GM23338 (cell line): ENCODE measurements around the gene SCNN1B. TPM values are rescaled to one million over a fixed set of nuclear protein-coding genes. Genes with fewer than 3 reads are reported as not detected.

Experiments
- ATAC-seq: fragments of 200-7000 bp; cut with Tn5 transposase; 3 replicates; pipeline ENCODE4 v1.9.1; 2020
- DNase-seq: peaks from one replicate; pipeline ENCODE4 v3.0.0-alpha.2; 2015; ENCODE audit warnings: low spot score
- H2AFZ ChIP-seq: fragments of 200-600 bp; sonication (generic); 2 replicates; pipeline ENCODE4 v1.8.0; 2016; ENCODE audit warnings: antibody characterized with exemption, mild to moderate bottlenecking, moderate library complexity
- H3F3A ChIP-seq: fragments of 200-600 bp; sonication (generic); replicated peaks from 2 replicates; pipeline ENCODE4 v1.8.0; 2017; ENCODE audit warnings: antibody characterized with exemption, mixed run types, low read depth
- H3K27ac ChIP-seq: fragments of 200-600 bp; sonication (generic); 2 replicates; pipeline ENCODE4 v1.6.1; 2016; ENCODE audit warnings: low read depth
- H3K27me3 ChIP-seq: fragments of 200-600 bp; sonication (generic); 2 replicates; pipeline ENCODE4 v1.8.0; 2016; ENCODE audit warnings: mild to moderate bottlenecking, mixed run types, moderate library complexity; ENCODE audit not compliant: insufficient read depth
- H3K36me3 ChIP-seq: fragments of 200-600 bp; sonication (generic); 2 replicates; pipeline ENCODE4 v1.8.0; 2016; ENCODE audit warnings: mild to moderate bottlenecking; ENCODE audit not compliant: insufficient read depth
- H3K4me1 ChIP-seq: fragments of 200-600 bp; sonication (generic); 2 replicates; pipeline ENCODE4 v1.8.0; 2016; ENCODE audit warnings: mild to moderate bottlenecking, moderate library complexity; ENCODE audit not compliant: insufficient read depth
- H3K4me2 ChIP-seq: fragments of 200-600 bp; sonication (generic); 2 replicates; pipeline ENCODE4 v1.7.1; 2017; ENCODE audit warnings: mixed run types
- H3K4me3 ChIP-seq: fragments of 200-600 bp; sonication (generic); 2 replicates; pipeline ENCODE4 v1.6.1; 2016; ENCODE audit warnings: mixed run types
- H3K79me2 ChIP-seq: fragments of 200-600 bp; sonication (generic); replicated peaks from 2 replicates; pipeline ENCODE4 v1.8.0; 2017; ENCODE audit warnings: mild to moderate bottlenecking; ENCODE audit not compliant: insufficient read depth
- H3K9me2 ChIP-seq: fragments of 200-600 bp; sonication (generic); 2 replicates; pipeline ENCODE4 v1.8.0; 2017; ENCODE audit not compliant: insufficient read depth
- H4K20me1 ChIP-seq: fragments of 200-600 bp; sonication (generic); replicated peaks from 2 replicates; pipeline ENCODE4 v1.8.0; 2017; ENCODE audit warnings: mild to moderate bottlenecking; ENCODE audit not compliant: insufficient read depth
- H3K27ac Mint-ChIP-seq: 2 replicates; pipeline ENCODE4 v1.8.0; 2020; ENCODE audit warnings: inconsistent platforms, mild to moderate bottlenecking, moderate library complexity, mixed read lengths
- H3K27me3 Mint-ChIP-seq: 3 replicates; pipeline ENCODE4 v1.8.0; 2022; ENCODE audit warnings: low read depth, mild to moderate bottlenecking, moderate library complexity, mixed read lengths, inconsistent platforms; ENCODE audit not compliant: insufficient read depth, poor library complexity
- H3K36me3 Mint-ChIP-seq: 3 replicates; pipeline ENCODE4 v1.8.0; 2021; ENCODE audit warnings: low read depth, mild to moderate bottlenecking, inconsistent platforms, moderate library complexity, mixed read lengths
- H3K4me1 Mint-ChIP-seq: 3 replicates; pipeline ENCODE4 v1.8.0; 2020; ENCODE audit warnings: mild to moderate bottlenecking, inconsistent platforms, mixed read lengths
- H3K4me3 Mint-ChIP-seq: 3 replicates; pipeline ENCODE4 v1.8.0; 2021; ENCODE audit warnings: moderate library complexity, mild to moderate bottlenecking, inconsistent platforms, mixed read lengths
- H3K9me3 Mint-ChIP-seq: 3 replicates; pipeline ENCODE4 v1.8.0; 2020; ENCODE audit warnings: moderate library complexity, mild to moderate bottlenecking, inconsistent platforms, mixed read lengths
- CREB1 ChIP-seq: fragments of 250-450 bp; sonication (Bioruptor Pico); IDR thresholded peaks from 2 replicates; pipeline ENCODE4 v1.5.0; 2020; ENCODE audit warnings: low read depth, mild to moderate bottlenecking, moderate library complexity
- EZH2 ChIP-seq: fragments of 200-600 bp; sonication (generic); IDR thresholded peaks from one replicate; pipeline ENCODE4 v1.8.0; 2017; ENCODE audit warnings: antibody characterized with exemption, mild to moderate bottlenecking, low read depth; ENCODE audit not compliant: unreplicated experiment
- EZH2phosphoT487 ChIP-seq: fragments of 200-600 bp; sonication (generic); IDR thresholded peaks from one replicate; pipeline ENCODE4 v1.8.1; 2018; ENCODE audit warnings: antibody characterized with exemption; ENCODE audit not compliant: unreplicated experiment
- JUNB ChIP-seq: IDR thresholded peaks from one replicate; pipeline ENCODE4 v1.6.1; 2016; ENCODE audit warnings: antibody characterized with exemption; ENCODE audit not compliant: unreplicated experiment
- NANOG ChIP-seq: IDR thresholded peaks from 2 replicates; pipeline ENCODE4 v1.6.1; 2016; ENCODE audit warnings: antibody characterized with exemption, borderline replicate concordance
- POLR2AphosphoS5 ChIP-seq: IDR thresholded peaks from 2 replicates; pipeline ENCODE4 v1.6.1; 2016; ENCODE audit warnings: antibody characterized with exemption, low read depth
- REST ChIP-seq: IDR thresholded peaks from one replicate; pipeline ENCODE4 v1.6.1; 2018; ENCODE audit warnings: antibody characterized with exemption; ENCODE audit not compliant: unreplicated experiment
- STAT1 ChIP-seq: IDR thresholded peaks from one replicate; pipeline ENCODE4 v1.6.1; 2016; ENCODE audit warnings: antibody characterized with exemption; ENCODE audit not compliant: unreplicated experiment
- ZNF114 ChIP-seq: fragments of 250-450 bp; sonication (Bioruptor Pico); IDR thresholded peaks from 2 replicates; pipeline ENCODE4 v1.5.0; 2020; ENCODE audit warnings: mild to moderate bottlenecking, moderate library complexity
- ZNF331 ChIP-seq: fragments of 250-450 bp; sonication (Bioruptor Pico); IDR thresholded peaks from 2 replicates; pipeline ENCODE4 v1.5.0; 2020; ENCODE audit warnings: low read depth, mild to moderate bottlenecking, moderate library complexity
- polyA plus RNA-seq: library from polyadenylated mRNA; unstranded; fragments of >200 nt; fragmentation: Nextera tagmentation; extraction: Ambion mirVana; gene quantifications from 2 replicates; pipeline ENCODE4 v1.2.1, GENCODE V29; 2016
- total RNA-seq: library from RNA; depleted of rRNA; stranded (reverse); fragments of >200 nt; shearing (Covaris generic); gene quantifications from 2 replicates; pipeline ENCODE4 v1.2.3, GENCODE V29; 2014
- TF ChIP-seq, protein P1 (sequence below), 2 experiments: fragments of 200-600 bp in 1 of 2; sonication (generic) in 1 of 2; conservative IDR thresholded peaks; 2 replicates each; pipeline versions ENCODE4 v1.5.1 to v1.6.1; 2016 to 2017; ENCODE audit warnings: antibody characterized with exemption in 2 of 2, low read depth in 2 of 2, mild to moderate bottlenecking in 2 of 2, moderate library complexity in 1 of 2
- TF ChIP-seq, protein P2 (sequence below): IDR thresholded peaks from 2 replicates; pipeline ENCODE4 v1.6.1; 2016; ENCODE audit warnings: antibody characterized with exemption
- TF ChIP-seq, protein P3 (sequence below): fragments of 250-450 bp; sonication (Bioruptor Pico); IDR thresholded peaks from 2 replicates; pipeline ENCODE4 v1.5.0; 2020; ENCODE audit warnings: mild to moderate bottlenecking, moderate library complexity

The SCNN1B gene
- total and polyA plus RNA-seq, 2 experiments from 2014 or later = 0.78 to 1.1 TPM

- Histone ChIP-seq H4K20me1 (no peaks in the 10 kb centered on the region), H2AFZ (no peak overlapping the region), H3K36me3 (no peaks in the 10 kb centered on the region), H3K9me2 (no peaks in the 10 kb centered on the region), H3K4me2 (no peak overlapping the region), H3F3A (no peaks in the 10 kb centered on the region), H3K27ac (no peak overlapping the region), H3K4me3 (no peak overlapping the region), H3K27me3 (no peaks in the 10 kb centered on the region), H3K79me2 (no peaks in the 10 kb centered on the region), H3K4me1 (no peaks in the 10 kb centered on the region)
- DNase-seq (no peak), ATAC-seq (no peak)
- peaks cover 2% of the 10 kb centered on the region for H3K27me3 Mint-ChIP-seq
- H3K4me3 Mint-ChIP-seq = no peak overlapping the region
- no peak for TF ChIP-seq ZNF114 (CRISPR knock-in tag)
- TF ChIP-seq, protein P1, sequence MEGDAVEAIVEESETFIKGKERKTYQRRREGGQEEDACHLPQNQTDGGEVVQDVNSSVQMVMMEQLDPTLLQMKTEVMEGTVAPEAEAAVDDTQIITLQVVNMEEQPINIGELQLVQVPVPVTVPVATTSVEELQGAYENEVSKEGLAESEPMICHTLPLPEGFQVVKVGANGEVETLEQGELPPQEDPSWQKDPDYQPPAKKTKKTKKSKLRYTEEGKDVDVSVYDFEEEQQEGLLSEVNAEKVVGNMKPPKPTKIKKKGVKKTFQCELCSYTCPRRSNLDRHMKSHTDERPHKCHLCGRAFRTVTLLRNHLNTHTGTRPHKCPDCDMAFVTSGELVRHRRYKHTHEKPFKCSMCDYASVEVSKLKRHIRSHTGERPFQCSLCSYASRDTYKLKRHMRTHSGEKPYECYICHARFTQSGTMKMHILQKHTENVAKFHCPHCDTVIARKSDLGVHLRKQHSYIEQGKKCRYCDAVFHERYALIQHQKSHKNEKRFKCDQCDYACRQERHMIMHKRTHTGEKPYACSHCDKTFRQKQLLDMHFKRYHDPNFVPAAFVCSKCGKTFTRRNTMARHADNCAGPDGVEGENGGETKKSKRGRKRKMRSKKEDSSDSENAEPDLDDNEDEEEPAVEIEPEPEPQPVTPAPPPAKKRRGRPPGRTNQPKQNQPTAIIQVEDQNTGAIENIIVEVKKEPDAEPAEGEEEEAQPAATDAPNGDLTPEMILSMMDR (conservative IDR thresholded peaks at IDR 0.05; ENCODE audit: low read depth in 2 of 2) = no peak
- no peak for TF ChIP-seq POLR2AphosphoS5
- TF ChIP-seq NANOG = no peak
- TF ChIP-seq, protein P2, sequence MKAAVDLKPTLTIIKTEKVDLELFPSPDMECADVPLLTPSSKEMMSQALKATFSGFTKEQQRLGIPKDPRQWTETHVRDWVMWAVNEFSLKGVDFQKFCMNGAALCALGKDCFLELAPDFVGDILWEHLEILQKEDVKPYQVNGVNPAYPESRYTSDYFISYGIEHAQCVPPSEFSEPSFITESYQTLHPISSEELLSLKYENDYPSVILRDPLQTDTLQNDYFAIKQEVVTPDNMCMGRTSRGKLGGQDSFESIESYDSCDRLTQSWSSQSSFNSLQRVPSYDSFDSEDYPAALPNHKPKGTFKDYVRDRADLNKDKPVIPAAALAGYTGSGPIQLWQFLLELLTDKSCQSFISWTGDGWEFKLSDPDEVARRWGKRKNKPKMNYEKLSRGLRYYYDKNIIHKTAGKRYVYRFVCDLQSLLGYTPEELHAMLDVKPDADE = no peak
- no peak for TF ChIP-seq REST
- no peak for TF ChIP-seq CREB1 (CRISPR knock-in tag)
- TF ChIP-seq JUNB = no peak
- no peak for TF ChIP-seq STAT1
- TF ChIP-seq, protein P3, sequence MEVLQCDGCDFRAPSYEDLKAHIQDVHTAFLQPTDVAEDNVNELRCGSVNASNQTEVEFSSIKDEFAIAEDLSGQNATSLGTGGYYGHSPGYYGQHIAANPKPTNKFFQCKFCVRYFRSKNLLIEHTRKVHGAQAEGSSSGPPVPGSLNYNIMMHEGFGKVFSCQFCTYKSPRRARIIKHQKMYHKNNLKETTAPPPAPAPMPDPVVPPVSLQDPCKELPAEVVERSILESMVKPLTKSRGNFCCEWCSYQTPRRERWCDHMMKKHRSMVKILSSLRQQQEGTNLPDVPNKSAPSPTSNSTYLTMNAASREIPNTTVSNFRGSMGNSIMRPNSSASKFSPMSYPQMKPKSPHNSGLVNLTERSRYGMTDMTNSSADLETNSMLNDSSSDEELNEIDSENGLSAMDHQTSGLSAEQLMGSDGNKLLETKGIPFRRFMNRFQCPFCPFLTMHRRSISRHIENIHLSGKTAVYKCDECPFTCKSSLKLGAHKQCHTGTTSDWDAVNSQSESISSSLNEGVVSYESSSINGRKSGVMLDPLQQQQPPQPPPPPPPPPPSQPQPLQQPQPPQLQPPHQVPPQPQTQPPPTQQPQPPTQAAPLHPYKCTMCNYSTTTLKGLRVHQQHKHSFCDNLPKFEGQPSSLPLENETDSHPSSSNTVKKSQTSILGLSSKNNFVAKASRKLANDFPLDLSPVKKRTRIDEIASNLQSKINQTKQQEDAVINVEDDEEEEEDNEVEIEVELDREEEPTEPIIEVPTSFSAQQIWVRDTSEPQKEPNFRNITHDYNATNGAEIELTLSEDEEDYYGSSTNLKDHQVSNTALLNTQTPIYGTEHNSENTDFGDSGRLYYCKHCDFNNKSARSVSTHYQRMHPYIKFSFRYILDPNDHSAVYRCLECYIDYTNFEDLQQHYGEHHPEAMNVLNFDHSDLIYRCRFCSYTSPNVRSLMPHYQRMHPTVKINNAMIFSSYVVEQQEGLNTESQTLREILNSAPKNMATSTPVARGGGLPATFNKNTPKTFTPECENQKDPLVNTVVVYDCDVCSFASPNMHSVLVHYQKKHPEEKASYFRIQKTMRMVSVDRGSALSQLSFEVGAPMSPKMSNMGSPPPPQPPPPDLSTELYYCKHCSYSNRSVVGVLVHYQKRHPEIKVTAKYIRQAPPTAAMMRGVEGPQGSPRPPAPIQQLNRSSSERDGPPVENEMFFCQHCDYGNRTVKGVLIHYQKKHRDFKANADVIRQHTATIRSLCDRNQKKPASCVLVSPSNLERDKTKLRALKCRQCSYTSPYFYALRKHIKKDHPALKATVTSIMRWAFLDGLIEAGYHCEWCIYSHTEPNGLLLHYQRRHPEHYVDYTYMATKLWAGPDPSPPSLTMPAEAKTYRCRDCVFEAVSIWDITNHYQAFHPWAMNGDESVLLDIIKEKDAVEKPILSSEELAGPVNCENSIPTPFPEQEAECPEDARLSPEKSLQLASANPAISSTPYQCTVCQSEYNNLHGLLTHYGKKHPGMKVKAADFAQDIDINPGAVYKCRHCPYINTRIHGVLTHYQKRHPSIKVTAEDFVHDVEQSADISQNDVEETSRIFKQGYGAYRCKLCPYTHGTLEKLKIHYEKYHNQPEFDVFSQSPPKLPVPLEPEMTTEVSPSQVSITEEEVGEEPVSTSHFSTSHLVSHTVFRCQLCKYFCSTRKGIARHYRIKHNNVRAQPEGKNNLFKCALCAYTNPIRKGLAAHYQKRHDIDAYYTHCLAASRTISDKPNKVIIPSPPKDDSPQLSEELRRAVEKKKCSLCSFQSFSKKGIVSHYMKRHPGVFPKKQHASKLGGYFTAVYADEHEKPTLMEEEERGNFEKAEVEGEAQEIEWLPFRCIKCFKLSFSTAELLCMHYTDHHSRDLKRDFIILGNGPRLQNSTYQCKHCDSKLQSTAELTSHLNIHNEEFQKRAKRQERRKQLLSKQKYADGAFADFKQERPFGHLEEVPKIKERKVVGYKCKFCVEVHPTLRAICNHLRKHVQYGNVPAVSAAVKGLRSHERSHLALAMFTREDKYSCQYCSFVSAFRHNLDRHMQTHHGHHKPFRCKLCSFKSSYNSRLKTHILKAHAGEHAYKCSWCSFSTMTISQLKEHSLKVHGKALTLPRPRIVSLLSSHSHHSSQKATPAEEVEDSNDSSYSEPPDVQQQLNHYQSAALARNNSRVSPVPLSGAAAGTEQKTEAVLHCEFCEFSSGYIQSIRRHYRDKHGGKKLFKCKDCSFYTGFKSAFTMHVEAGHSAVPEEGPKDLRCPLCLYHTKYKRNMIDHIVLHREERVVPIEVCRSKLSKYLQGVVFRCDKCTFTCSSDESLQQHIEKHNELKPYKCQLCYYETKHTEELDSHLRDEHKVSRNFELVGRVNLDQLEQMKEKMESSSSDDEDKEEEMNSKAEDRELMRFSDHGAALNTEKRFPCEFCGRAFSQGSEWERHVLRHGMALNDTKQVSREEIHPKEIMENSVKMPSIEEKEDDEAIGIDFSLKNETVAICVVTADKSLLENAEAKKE (CRISPR knock-in tag) = no peak
- no peak for TF ChIP-seq EZH2phosphoT487
- no peak for TF ChIP-seq ZNF331 (CRISPR knock-in tag)
- no peak for TF ChIP-seq EZH2
- H3K4me1 Mint-ChIP-seq = no peaks in the 10 kb centered on the region; the same call in 1 of the 3 replicates
- H3K27ac Mint-ChIP-seq = no peak overlapping the region
- peaks cover 18% of the 10 kb centered on the region for H3K36me3 Mint-ChIP-seq
- H3K9me3 Mint-ChIP-seq = no peaks in the 10 kb centered on the region
Measured at GRCh38 chr16:23392223-23392600, 90.1 kb downstream of the SCNN1B start.
